ENCODE measurements around the gene ATP8A2.

Gene ATP8A2

GRCh38 chr13:25659091-25659795 lies 287.5 kb downstream of the ATP8A2 start:
- H3K27ac ChIP-seq (ENCODE audit: low read depth, low read length) = no peak overlapping the region
- no peak overlapping the region for H3K9ac ChIP-seq (ENCODE audit: low read depth, low read length)
- no peaks in the 10 kb centered on the region for H3K9me3 ChIP-seq (ENCODE audit: control insufficient read depth, insufficient read depth, low read length)
- no peaks in the 10 kb centered on the region for H3K36me3 ChIP-seq (ENCODE audit: control insufficient read depth, insufficient read depth, low read length)
- H3K4me3 ChIP-seq (ENCODE audit: low read depth, low read length) = no peak overlapping the region
- H3K4me1 ChIP-seq (ENCODE audit: control insufficient read depth, insufficient read depth, low read length) = peaks cover 9% of the 10 kb centered on the region
- H3K27me3 ChIP-seq (ENCODE audit: control insufficient read depth, insufficient read depth, low read length) = no peaks in the 10 kb centered on the region

DNA sequence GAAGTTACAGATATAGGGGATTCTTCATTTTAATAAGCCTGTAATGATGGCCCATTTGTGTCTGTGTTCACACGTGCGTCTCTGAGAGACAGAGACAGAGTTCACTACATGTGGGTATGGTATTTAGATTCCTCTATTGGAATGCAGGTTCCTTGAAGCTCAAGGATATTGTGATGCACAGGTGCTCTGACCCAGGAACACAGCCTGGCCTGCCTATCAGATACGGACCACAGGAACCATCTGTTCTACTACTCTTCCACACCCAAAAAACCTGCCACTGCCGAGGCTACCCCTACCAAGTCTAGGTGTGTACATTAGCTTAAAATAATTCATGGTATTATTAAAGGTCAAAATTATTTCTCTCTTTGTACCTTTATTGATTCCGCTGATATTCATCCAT lies 289.2 kb downstream of the ATP8A2 start:
- H3K9ac ChIP-seq (ENCODE audit: low read depth, low read length) = no peak overlapping the region
- no peaks in the 10 kb centered on the region for H3K27me3 ChIP-seq (ENCODE audit: control insufficient read depth, insufficient read depth, low read length)
- no peak overlapping the region for H3K4me3 ChIP-seq (ENCODE audit: low read depth, low read length)
- no peaks in the 10 kb centered on the region for H3K9me3 ChIP-seq (ENCODE audit: control insufficient read depth, insufficient read depth, low read length)
- H3K4me1 ChIP-seq (ENCODE audit: control insufficient read depth, insufficient read depth, low read length) = peaks cover 9% of the 10 kb centered on the region
- no peaks in the 10 kb centered on the region for H3K36me3 ChIP-seq (ENCODE audit: control insufficient read depth, insufficient read depth, low read length)
- no peak overlapping the region for H3K27ac ChIP-seq (ENCODE audit: low read depth, low read length)

DNA sequence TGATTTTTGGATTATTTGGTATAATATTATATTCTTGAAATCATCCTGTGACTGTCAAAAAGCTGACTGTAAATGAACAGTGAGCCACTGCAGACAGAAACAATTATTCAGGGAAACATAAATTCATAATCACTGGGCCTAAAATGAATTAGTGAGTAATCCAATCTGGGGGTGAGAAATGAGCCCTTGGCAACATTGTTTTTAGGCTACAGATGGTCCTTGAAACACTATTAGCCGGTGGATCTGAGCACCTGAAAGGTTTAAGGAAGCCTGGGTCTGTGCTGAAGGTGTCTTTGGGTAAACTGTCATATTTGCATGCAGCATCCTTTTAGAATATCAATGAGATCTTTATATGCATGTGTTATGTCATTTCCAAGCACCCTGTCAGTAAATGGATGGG lies 290.7 kb downstream of the ATP8A2 start:
- no peak overlapping the region for H3K27ac ChIP-seq (ENCODE audit: low read depth, low read length)
- peaks cover 9% of the 10 kb centered on the region for H3K4me1 ChIP-seq (ENCODE audit: control insufficient read depth, insufficient read depth, low read length)
- H3K27me3 ChIP-seq (ENCODE audit: control insufficient read depth, insufficient read depth, low read length) = no peaks in the 10 kb centered on the region
- H3K4me3 ChIP-seq (ENCODE audit: low read depth, low read length) = no peak overlapping the region
- H3K36me3 ChIP-seq (ENCODE audit: control insufficient read depth, insufficient read depth, low read length) = no peaks in the 10 kb centered on the region
- H3K9me3 ChIP-seq (ENCODE audit: control insufficient read depth, insufficient read depth, low read length) = no peaks in the 10 kb centered on the region
- H3K9ac ChIP-seq (ENCODE audit: low read depth, low read length) = no peak overlapping the region

DNA sequence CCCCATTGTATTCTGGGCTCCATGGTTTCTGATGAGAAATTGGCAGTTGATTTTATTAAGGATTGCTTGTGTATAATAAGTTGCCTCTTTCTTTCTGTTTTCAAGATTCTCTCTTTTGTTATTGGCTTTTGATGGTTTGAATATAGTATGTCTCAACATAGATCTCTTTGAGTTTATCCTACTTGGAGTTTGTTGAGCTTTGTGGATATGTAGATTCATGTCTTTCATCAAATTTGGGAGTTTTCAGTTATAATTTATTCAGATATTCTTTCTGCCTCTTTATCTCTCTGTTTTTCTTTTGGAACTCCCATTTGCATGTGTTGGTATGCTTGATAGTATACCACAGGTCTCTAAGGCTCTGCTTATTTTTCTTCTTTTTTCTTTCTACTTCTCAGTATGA lies 296.6 kb downstream of the ATP8A2 start:
- H3K36me3 ChIP-seq (ENCODE audit: control insufficient read depth, insufficient read depth, low read length) = no peaks in the 10 kb centered on the region
- H3K27me3 ChIP-seq (ENCODE audit: control insufficient read depth, insufficient read depth, low read length) = peaks cover 38% of the 10 kb centered on the region
- no peaks in the 10 kb centered on the region for H3K9me3 ChIP-seq (ENCODE audit: control insufficient read depth, insufficient read depth, low read length)
- H3K4me1 ChIP-seq (ENCODE audit: control insufficient read depth, insufficient read depth, low read length) = no peaks in the 10 kb centered on the region
- no peak overlapping the region for H3K9ac ChIP-seq (ENCODE audit: low read depth, low read length)
- H3K4me3 ChIP-seq (ENCODE audit: low read depth, low read length) = no peak overlapping the region
- no peak overlapping the region for H3K27ac ChIP-seq (ENCODE audit: low read depth, low read length)

DNA sequence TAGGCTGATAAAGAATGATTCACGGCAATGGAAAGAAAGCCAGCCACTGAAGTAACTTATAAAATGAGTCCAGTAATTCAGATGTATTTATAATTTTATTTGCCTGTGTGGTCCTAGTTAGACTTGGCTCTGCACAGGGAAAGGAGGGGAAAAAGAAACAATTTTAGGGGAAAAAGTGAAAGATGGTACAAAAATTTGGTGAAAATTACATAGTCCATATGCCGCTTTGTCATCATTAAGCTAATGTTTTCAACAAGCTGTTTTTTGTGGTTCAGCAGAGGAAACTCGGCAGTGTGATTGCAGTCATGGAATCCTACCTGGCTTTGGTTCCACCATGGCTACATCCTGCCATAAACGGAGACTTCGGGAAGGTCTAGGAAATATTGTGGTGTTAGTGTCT lies 301.9 kb downstream of the ATP8A2 start:
- H3K9me3 ChIP-seq (ENCODE audit: control insufficient read depth, insufficient read depth, low read length) = no peaks in the 10 kb centered on the region
- peaks cover 48% of the 10 kb centered on the region for H3K27me3 ChIP-seq (ENCODE audit: control insufficient read depth, insufficient read depth, low read length)
- H3K27ac ChIP-seq (ENCODE audit: low read depth, low read length) = no peak overlapping the region
- no peak overlapping the region for H3K4me3 ChIP-seq (ENCODE audit: low read depth, low read length)
- H3K36me3 ChIP-seq (ENCODE audit: control insufficient read depth, insufficient read depth, low read length) = no peaks in the 10 kb centered on the region
- H3K4me1 ChIP-seq (ENCODE audit: control insufficient read depth, insufficient read depth, low read length) = peaks cover 7% of the 10 kb centered on the region
- H3K9ac ChIP-seq (ENCODE audit: low read depth, low read length) = no peak overlapping the region

GRCh38 chr13:25674371-25674770 lies 302.6 kb downstream of the ATP8A2 start:
- H3K36me3 ChIP-seq (ENCODE audit: control insufficient read depth, insufficient read depth, low read length) = no peaks in the 10 kb centered on the region
- H3K9me3 ChIP-seq (ENCODE audit: control insufficient read depth, insufficient read depth, low read length) = no peaks in the 10 kb centered on the region
- no peak overlapping the region for H3K4me3 ChIP-seq (ENCODE audit: low read depth, low read length)
- H3K9ac ChIP-seq (ENCODE audit: low read depth, low read length) = no peak overlapping the region
- H3K27me3 ChIP-seq (ENCODE audit: control insufficient read depth, insufficient read depth, low read length) = peaks cover 44% of the 10 kb centered on the region
- peaks cover 7% of the 10 kb centered on the region for H3K4me1 ChIP-seq (ENCODE audit: control insufficient read depth, insufficient read depth, low read length)
- no peak overlapping the region for H3K27ac ChIP-seq (ENCODE audit: low read depth, low read length)

DNA sequence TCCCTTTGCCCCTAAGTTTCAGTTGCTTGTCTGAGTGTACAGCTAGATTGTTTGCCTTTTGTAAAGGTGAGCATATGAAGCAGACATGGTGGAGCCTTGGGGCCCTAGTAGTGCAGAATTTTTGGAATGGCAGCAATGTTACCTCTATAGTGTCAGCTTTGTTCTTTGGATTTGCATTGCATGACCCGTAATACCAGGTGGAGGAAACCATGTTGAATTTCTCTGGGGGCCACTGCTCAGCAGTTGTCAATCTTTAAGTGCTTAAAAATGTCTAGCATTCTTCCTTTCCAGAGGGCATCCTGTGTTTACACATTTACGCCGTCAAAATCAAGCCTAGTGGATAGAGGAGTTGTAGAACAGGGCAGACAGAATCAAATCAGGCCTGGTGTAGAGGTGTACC lies 303.3 kb downstream of the ATP8A2 start:
- H3K36me3 ChIP-seq (ENCODE audit: control insufficient read depth, insufficient read depth, low read length) = no peaks in the 10 kb centered on the region
- no peaks in the 10 kb centered on the region for H3K9me3 ChIP-seq (ENCODE audit: control insufficient read depth, insufficient read depth, low read length)
- no peak overlapping the region for H3K4me3 ChIP-seq (ENCODE audit: low read depth, low read length)
- no peak overlapping the region for H3K9ac ChIP-seq (ENCODE audit: low read depth, low read length)
- H3K27ac ChIP-seq (ENCODE audit: low read depth, low read length) = no peak overlapping the region
- H3K4me1 ChIP-seq (ENCODE audit: control insufficient read depth, insufficient read depth, low read length) = peaks cover 7% of the 10 kb centered on the region
- peaks cover 37% of the 10 kb centered on the region for H3K27me3 ChIP-seq (ENCODE audit: control insufficient read depth, insufficient read depth, low read length)

DNA sequence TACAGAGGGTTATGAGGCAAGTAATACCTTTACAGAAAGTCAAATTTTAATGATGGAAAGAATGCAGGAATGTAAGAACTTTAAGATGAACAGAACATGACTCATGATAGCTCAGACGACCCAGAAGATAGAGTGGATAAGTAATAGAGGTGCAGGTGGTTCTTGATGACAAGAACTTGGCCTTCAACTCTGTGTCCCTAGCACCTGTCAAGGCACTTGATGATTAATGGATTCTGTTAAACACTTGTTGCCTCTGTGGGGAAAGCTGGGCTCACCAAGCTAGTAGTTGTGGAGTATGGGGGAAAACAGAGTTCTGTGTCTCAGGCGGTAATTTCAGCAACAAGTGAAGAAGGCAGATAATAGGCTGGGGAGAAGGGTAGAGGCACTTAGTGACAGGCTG lies 306.2 kb downstream of the ATP8A2 start:
- H3K9me3 ChIP-seq (ENCODE audit: control insufficient read depth, insufficient read depth, low read length) = no peaks in the 10 kb centered on the region
- no peak overlapping the region for H3K9ac ChIP-seq (ENCODE audit: low read depth, low read length)
- no peaks in the 10 kb centered on the region for H3K36me3 ChIP-seq (ENCODE audit: control insufficient read depth, insufficient read depth, low read length)
- H3K27me3 ChIP-seq (ENCODE audit: control insufficient read depth, insufficient read depth, low read length) = peaks cover 13% of the 10 kb centered on the region
- no peak overlapping the region for H3K27ac ChIP-seq (ENCODE audit: low read depth, low read length)
- no peak overlapping the region for H3K4me3 ChIP-seq (ENCODE audit: low read depth, low read length)
- H3K4me1 ChIP-seq (ENCODE audit: control insufficient read depth, insufficient read depth, low read length) = peaks cover 7% of the 10 kb centered on the region

DNA sequence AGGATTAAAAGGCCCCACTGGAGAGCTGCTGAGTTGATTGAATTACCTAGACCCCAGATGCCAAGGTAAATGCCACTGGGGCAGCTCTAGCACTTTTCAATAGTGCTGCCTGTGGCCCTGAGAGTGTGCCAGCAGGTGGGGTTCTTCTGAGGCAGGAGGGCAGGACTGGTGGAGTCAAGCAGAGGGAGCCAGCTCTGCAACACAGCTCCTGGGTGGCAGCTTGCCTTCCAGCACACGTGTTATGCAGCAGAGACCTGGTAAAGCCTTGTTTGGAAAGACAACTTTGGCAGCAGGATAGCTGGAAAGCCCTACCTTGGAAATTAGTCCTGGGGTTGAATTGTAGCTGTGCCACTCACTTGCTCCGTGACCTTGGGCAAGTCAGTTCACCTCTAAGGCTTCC lies 306.6 kb downstream of the ATP8A2 start:
- no peak overlapping the region for H3K9ac ChIP-seq (ENCODE audit: low read depth, low read length)
- peaks cover 9% of the 10 kb centered on the region for H3K27me3 ChIP-seq (ENCODE audit: control insufficient read depth, insufficient read depth, low read length)
- no peaks in the 10 kb centered on the region for H3K36me3 ChIP-seq (ENCODE audit: control insufficient read depth, insufficient read depth, low read length)
- H3K27ac ChIP-seq (ENCODE audit: low read depth, low read length) = no peak overlapping the region
- peaks cover 7% of the 10 kb centered on the region for H3K4me1 ChIP-seq (ENCODE audit: control insufficient read depth, insufficient read depth, low read length)
- H3K9me3 ChIP-seq (ENCODE audit: control insufficient read depth, insufficient read depth, low read length) = no peaks in the 10 kb centered on the region
- H3K4me3 ChIP-seq (ENCODE audit: low read depth, low read length) = no peak overlapping the region

GRCh38 chr13:25679159-25679558 lies 307.4 kb downstream of the ATP8A2 start:
- H3K4me1 ChIP-seq (ENCODE audit: control insufficient read depth, insufficient read depth, low read length) = peaks cover 7% of the 10 kb centered on the region
- no peak overlapping the region for H3K27ac ChIP-seq (ENCODE audit: low read depth, low read length)
- no peaks in the 10 kb centered on the region for H3K36me3 ChIP-seq (ENCODE audit: control insufficient read depth, insufficient read depth, low read length)
- H3K27me3 ChIP-seq (ENCODE audit: control insufficient read depth, insufficient read depth, low read length) = peaks cover 2% of the 10 kb centered on the region; the same call in 1 of the 2 replicates
- no peak overlapping the region for H3K9ac ChIP-seq (ENCODE audit: low read depth, low read length)
- H3K4me3 ChIP-seq (ENCODE audit: low read depth, low read length) = no peak overlapping the region
- H3K9me3 ChIP-seq (ENCODE audit: control insufficient read depth, insufficient read depth, low read length) = no peaks in the 10 kb centered on the region

GRCh38 chr13:25679936-25680335 lies 308.2 kb downstream of the ATP8A2 start:
- Histone ChIP-seq H3K36me3 (ENCODE audit: control insufficient read depth, insufficient read depth, low read length) (no peaks in the 10 kb centered on the region), H3K4me3 (ENCODE audit: low read depth, low read length) (no peak overlapping the region), H3K4me1 (ENCODE audit: control insufficient read depth, insufficient read depth, low read length) (peaks cover 5% of the 10 kb centered on the region), H3K27ac (ENCODE audit: low read depth, low read length) (no peak overlapping the region), H3K27me3 (ENCODE audit: control insufficient read depth, insufficient read depth, low read length) (no peaks in the 10 kb centered on the region), H3K9ac (ENCODE audit: low read depth, low read length) (no peak overlapping the region), H3K9me3 (ENCODE audit: control insufficient read depth, insufficient read depth, low read length) (no peaks in the 10 kb centered on the region)
